Immature natural killer cell (primary cell): ENCODE results near the gene XRN2. TPM values are rescaled to one million over a fixed set of nuclear protein-coding genes. Genes with fewer than 3 reads are reported as not detected.

ENCODE experiments used
- DNase-seq, 3 donors: peaks; one replicate each; pipeline ENCODE4 v3.0.0; 2022; ENCODE audit warnings: mixed read lengths in 1 of 3
- H3K27ac Mint-ChIP-seq, 6 donors: one replicate each; pipeline ENCODE4 v1.8.0; 2020; ENCODE audit warnings: mixed read lengths in 6 of 6, mild to moderate bottlenecking in 5 of 6, inconsistent platforms in 4 of 6, moderate library complexity in 3 of 6
- H3K27me3 Mint-ChIP-seq, 3 donors: one replicate each; pipeline ENCODE4 v1.8.0; 2020 to 2021; ENCODE audit warnings: low read depth in 3 of 3, mild to moderate bottlenecking in 3 of 3, mixed read lengths in 3 of 3, moderate library complexity in 3 of 3, inconsistent platforms in 1 of 3
- H3K36me3 Mint-ChIP-seq, 3 donors: one replicate each; pipeline ENCODE4 v1.8.0; 2020; ENCODE audit warnings: mixed read lengths in 3 of 3, inconsistent platforms in 2 of 3, mild to moderate bottlenecking in 2 of 3
- H3K4me1 Mint-ChIP-seq, 2 donors: one replicate each; pipeline ENCODE4 v1.8.0; 2020; ENCODE audit warnings: inconsistent platforms in 2 of 2, mild to moderate bottlenecking in 2 of 2, mixed read lengths in 2 of 2, moderate library complexity in 1 of 2
- H3K4me3 Mint-ChIP-seq, 5 donors: one replicate each; pipeline ENCODE4 v1.8.0; 2020; ENCODE audit warnings: mild to moderate bottlenecking in 5 of 5, mixed read lengths in 5 of 5, inconsistent platforms in 3 of 5, moderate library complexity in 3 of 5
- H3K9me3 Mint-ChIP-seq, 6 donors: one replicate each; pipeline ENCODE4 v1.8.0; 2020; ENCODE audit warnings: mild to moderate bottlenecking in 6 of 6, mixed read lengths in 6 of 6, inconsistent platforms in 4 of 6, moderate library complexity in 3 of 6
- polyA plus RNA-seq, 3 donors: library from polyadenylated mRNA; unstranded; fragments of 300-500 nt; fragmentation: Illumina TruSeq; gene quantifications; one replicate each; pipeline ENCODE4 v1.2.3, GENCODE V29; 2021

XRN2 gene
- polyA plus RNA-seq, 3 donors from 2014 or later: 52.7 to 63.9 (median 61.2) TPM

GRCh38 chr20:21309678-21310467, 6.7 kb downstream of the XRN2 start:
- DNase-seq: no peak
- no peaks in the 10 kb centered on the region for H3K9me3 Mint-ChIP-seq
- peaks cover 0 to 2% (median 0%) of the 10 kb centered on the region in 3 donors for H3K27me3 Mint-ChIP-seq
- H3K36me3 Mint-ChIP-seq: peaks cover 9 to 16% (median 11%) of the 10 kb centered on the region in 3 donors
- peak overlapping the region in 1 of 5 donors; percentile 16 for H3K4me3 Mint-ChIP-seq
- peak overlapping the region in 3 of 6 donors; percentile 21 to 60 (median 48) for H3K27ac Mint-ChIP-seq
- peaks cover 61 to 76% of the 10 kb centered on the region in 2 donors for H3K4me1 Mint-ChIP-seq

GRCh38 chr20:21312813-21313474, 9.8 kb downstream of the XRN2 start:
- DNase-seq: no peak
- peak overlapping the region in 1 of 5 donors; percentile 8 for H3K4me3 Mint-ChIP-seq
- H3K4me1 Mint-ChIP-seq: peaks cover 85 to 99% of the 10 kb centered on the region in 2 donors
- H3K36me3 Mint-ChIP-seq: peaks cover 9 to 16% (median 10%) of the 10 kb centered on the region in 3 donors
- no peak overlapping the region for H3K27ac Mint-ChIP-seq
- H3K27me3 Mint-ChIP-seq: peaks cover 0 to 2% (median 0%) of the 10 kb centered on the region in 3 donors
- no peaks in the 10 kb centered on the region for H3K9me3 Mint-ChIP-seq

- no peaks in the 10 kb centered on the region for H3K27me3 Mint-ChIP-seq
- peaks cover 79 to 97% of the 10 kb centered on the region in 2 donors for H3K4me1 Mint-ChIP-seq
- H3K9me3 Mint-ChIP-seq: no peaks in the 10 kb centered on the region
- no peak overlapping the region for H3K27ac Mint-ChIP-seq
- no peaks in the 10 kb centered on the region for H3K36me3 Mint-ChIP-seq
- DNase-seq: no peak
- peak overlapping the region in 1 of 5 donors; percentile 1 for H3K4me3 Mint-ChIP-seq
These were observed 12.0 kb downstream of the XRN2 start for GRCh38 chr20:21315138-21315537.

GRCh38 chr20:21322083-21322710, 19.1 kb downstream of the XRN2 start:
- peaks cover 77 to 92% of the 10 kb centered on the region in 2 donors for H3K4me1 Mint-ChIP-seq
- H3K36me3 Mint-ChIP-seq: peaks cover 0 to 5% (median 4%) of the 10 kb centered on the region in 3 donors
- peaks cover 0 to 4% (median 2%) of the 10 kb centered on the region in 3 donors for H3K27me3 Mint-ChIP-seq
- DNase-seq: no peak
- H3K4me3 Mint-ChIP-seq: no peak overlapping the region
- H3K27ac Mint-ChIP-seq: no peak overlapping the region
- peaks cover 0 to 4% (median 0%) of the 10 kb centered on the region in 6 donors for H3K9me3 Mint-ChIP-seq

GRCh38 chr20:21322921-21323331, 19.8 kb downstream of the XRN2 start:
- H3K36me3 Mint-ChIP-seq: peaks cover 0 to 5% (median 4%) of the 10 kb centered on the region in 3 donors
- H3K27ac Mint-ChIP-seq: no peak overlapping the region
- peaks cover 70 to 86% of the 10 kb centered on the region in 2 donors for H3K4me1 Mint-ChIP-seq
- H3K9me3 Mint-ChIP-seq: peaks cover 0 to 4% (median 0%) of the 10 kb centered on the region in 6 donors
- peaks cover 0 to 4% (median 2%) of the 10 kb centered on the region in 3 donors for H3K27me3 Mint-ChIP-seq
- DNase-seq: no peak
- peak overlapping the region in 3 of 5 donors; percentile 22 to 30 (median 22) for H3K4me3 Mint-ChIP-seq

- Mint-ChIP-seq H3K9me3 (peaks cover 0 to 4% (median 0%) of the 10 kb centered on the region in 6 donors), H3K36me3 (peaks cover 0 to 10% (median 7%) of the 10 kb centered on the region in 3 donors), H3K4me3 (peak overlapping the region in 2 of 5 donors; percentile 24 to 26), H3K27ac (peak overlapping the region in 4 of 6 donors; percentile 9 to 55 (median 20)), H3K27me3 (peaks cover 0 to 4% (median 2%) of the 10 kb centered on the region in 3 donors), H3K4me1 (peaks cover 66 to 86% of the 10 kb centered on the region in 2 donors)
- no peak for DNase-seq
These were observed 20.5 kb downstream of the XRN2 start for GRCh38 chr20:21323640-21324039.

- H3K9me3 Mint-ChIP-seq: peaks cover 0 to 4% (median 0%) of the 10 kb centered on the region in 6 donors
- peak overlapping the region in 2 of 5 donors; percentile 26 to 38 for H3K4me3 Mint-ChIP-seq
- peaks cover 64 to 86% of the 10 kb centered on the region in 2 donors for H3K4me1 Mint-ChIP-seq
- peaks cover 0 to 4% (median 2%) of the 10 kb centered on the region in 3 donors for H3K27me3 Mint-ChIP-seq
- DNase-seq: no peak
- H3K36me3 Mint-ChIP-seq: peaks cover 0 to 10% (median 10%) of the 10 kb centered on the region in 3 donors
- H3K27ac Mint-ChIP-seq: peak overlapping the region in 5 of 6 donors; percentile 9 to 55 (median 23)
These were observed 21.0 kb downstream of the XRN2 start for GRCh38 chr20:21324126-21324525.

- peaks cover 0 to 4% (median 2%) of the 10 kb centered on the region in 3 donors for H3K27me3 Mint-ChIP-seq
- peaks cover 63 to 80% of the 10 kb centered on the region in 2 donors for H3K4me1 Mint-ChIP-seq
- H3K36me3 Mint-ChIP-seq: peaks cover 0 to 11% (median 10%) of the 10 kb centered on the region in 3 donors
- H3K27ac Mint-ChIP-seq: peak overlapping the region; percentile 8 to 53 (median 48)
- H3K4me3 Mint-ChIP-seq: peak overlapping the region; percentile 2 to 51 (median 30)
- no peak for DNase-seq
- peaks cover 0 to 4% (median 0%) of the 10 kb centered on the region in 6 donors for H3K9me3 Mint-ChIP-seq
These were observed 22.2 kb downstream of the XRN2 start for GRCh38 chr20:21325296-21325695.

- H3K27me3 Mint-ChIP-seq: peaks cover 0 to 4% (median 2%) of the 10 kb centered on the region in 3 donors
- H3K4me3 Mint-ChIP-seq: no peak overlapping the region
- peaks cover 55 to 70% of the 10 kb centered on the region in 2 donors for H3K4me1 Mint-ChIP-seq
- H3K27ac Mint-ChIP-seq: no peak overlapping the region
- DNase-seq: no peak
- peaks cover 4 to 15% (median 9%) of the 10 kb centered on the region in 3 donors for H3K36me3 Mint-ChIP-seq
- H3K9me3 Mint-ChIP-seq: no peaks in the 10 kb centered on the region
These were observed 23.6 kb downstream of the XRN2 start for GRCh38 chr20:21326700-21327099.

GRCh38 chr20:21336455-21337151, 33.5 kb downstream of the XRN2 start:
- peak overlapping the region in 2 of 6 donors; percentile 18 to 30 for H3K27ac Mint-ChIP-seq
- peaks cover 43 to 69% (median 45%) of the 10 kb centered on the region in 3 donors for H3K36me3 Mint-ChIP-seq
- DNase-seq: no peak
- H3K9me3 Mint-ChIP-seq: no peaks in the 10 kb centered on the region
- peaks cover 0 to 12% (median 0%) of the 10 kb centered on the region in 3 donors for H3K27me3 Mint-ChIP-seq
- H3K4me3 Mint-ChIP-seq: no peak overlapping the region
- H3K4me1 Mint-ChIP-seq: peaks cover 0 to 5% of the 10 kb centered on the region in 2 donors

- Mint-ChIP-seq H3K36me3 (peaks cover 33 to 55% (median 38%) of the 10 kb centered on the region in 3 donors), H3K4me3 (no peak overlapping the region), H3K27me3 (peaks cover 0 to 12% (median 0%) of the 10 kb centered on the region in 3 donors), H3K9me3 (no peaks in the 10 kb centered on the region), H3K27ac (no peak overlapping the region), H3K4me1 (peaks cover 0 to 5% of the 10 kb centered on the region in 2 donors)
- no peak for DNase-seq
These were observed 35.2 kb downstream of the XRN2 start for GRCh38 chr20:21338291-21338690.

- peaks cover 24 to 50% (median 33%) of the 10 kb centered on the region in 3 donors for H3K36me3 Mint-ChIP-seq
- DNase-seq: no peak
- H3K27ac Mint-ChIP-seq: peak overlapping the region in 1 of 6 donors; percentile 2
- H3K27me3 Mint-ChIP-seq: peaks cover 0 to 11% (median 0%) of the 10 kb centered on the region in 3 donors
- H3K4me1 Mint-ChIP-seq: peaks cover 0 to 5% of the 10 kb centered on the region in 2 donors
- H3K9me3 Mint-ChIP-seq: no peaks in the 10 kb centered on the region
- no peak overlapping the region for H3K4me3 Mint-ChIP-seq
These were observed 36.4 kb downstream of the XRN2 start for GRCh38 chr20:21339499-21339898.
